T follicular helper cell (primary cell): Measurements from ENCODE around the gene OR6Y1.

ENCODE experiments used
- DNase-seq: peaks from one replicate; pipeline ENCODE4 v3.0.0-alpha.2; 2020; ENCODE audit warnings: low read depth

Gene OR6Y1

GRCh38 chr1:158506369-158506987, 47.7 kb downstream of the OR6Y1 start:
- DNase-seq, result peak; percentile 19

DNA sequence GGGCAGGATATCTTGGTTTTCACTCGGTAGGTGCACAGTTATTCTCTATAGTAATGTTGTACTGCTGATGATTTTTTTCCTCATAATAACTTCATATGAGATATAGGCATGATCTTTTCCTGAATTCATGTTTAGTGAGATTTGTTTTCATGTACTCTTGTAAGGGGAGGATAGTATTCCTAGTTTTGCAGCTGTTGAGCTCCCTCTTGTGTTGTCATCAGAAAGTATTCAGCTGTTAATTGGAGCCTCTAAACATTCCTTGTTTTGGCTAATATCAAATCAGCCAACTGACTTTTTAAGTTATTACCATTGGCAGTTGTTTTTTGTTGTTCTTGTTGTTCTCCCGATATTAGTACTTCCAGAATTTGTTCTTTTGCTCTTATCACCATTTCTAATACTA, 57.8 kb downstream of the OR6Y1 start:
- DNase-seq, result no peak

DNA sequence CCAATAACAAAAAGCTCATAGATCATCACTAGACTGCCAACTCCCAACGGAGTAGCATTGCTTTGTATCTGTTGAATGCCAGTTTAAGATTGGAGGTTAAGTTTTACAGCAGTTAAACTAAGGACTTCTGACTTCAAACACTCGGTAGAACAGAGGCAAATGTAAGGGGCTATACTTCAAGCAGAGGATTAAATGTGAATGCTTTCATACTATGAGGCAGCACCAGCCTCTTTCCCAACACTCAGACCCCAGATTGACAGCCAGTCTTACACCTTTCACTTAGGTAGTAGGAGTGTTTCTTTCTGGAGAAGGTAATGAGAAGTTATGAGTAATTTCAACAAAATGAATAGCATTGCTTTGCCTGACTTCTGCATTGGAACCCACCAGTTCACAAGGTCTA, 59.4 kb downstream of the OR6Y1 start:
- no peak for DNase-seq
